PC-3 (cell line): Measurements from ENCODE around the gene SULT1B1. TPM values are rescaled to one million over a fixed set of nuclear protein-coding genes. Genes with fewer than 3 reads are reported as not detected.

Source experiments
- ATAC-seq: fragments of 200-7000 bp; cut with Tn5 transposase; 2 replicates; pipeline ENCODE4 v1.9.1; 2020; ENCODE audit warnings: mild to moderate bottlenecking, moderate library complexity
- BruUV-seq: library from RNA; stranded (reverse); fragments of 400-500 nt; replicated peaks from 2 replicates; lab custom pipeline; 2021; lab: Mats Ljungman, UMichigan
- CTCF ChIA-PET: fragments of 300-600 bp; sonication (Branson Sonifier 250); formaldehyde crosslinking; loops from one replicate; lab custom pipeline; 2022; ENCODE audit warnings: antibody characterized with exemption; lab: Charles Lee
- POLR2A ChIA-PET: fragments of 300-600 bp; sonication (Branson Sonifier 250); formaldehyde crosslinking; loops from one replicate; lab custom pipeline; 2022; ENCODE audit warnings: antibody characterized with exemption; ENCODE audit not compliant: unreplicated experiment; lab: Charles Lee
- DNase-seq: peaks from one replicate; pipeline ENCODE4 v3.0.0-alpha.2; 2015
- H2AFZ ChIP-seq: fragments of 300-600 bp; sonication (generic); 2 replicates; pipeline ENCODE4 v1.6.0; 2016; ENCODE audit warnings: antibody characterized with exemption, low read length
- H3F3A ChIP-seq: fragments of 300-600 bp; sonication (generic); one replicate; pipeline ENCODE4 v1.6.0; 2017; ENCODE audit warnings: antibody characterized with exemption, low read length, control low read depth, mild to moderate bottlenecking; ENCODE audit not compliant: unreplicated experiment
- H3K27ac ChIP-seq: fragments of 300-600 bp; sonication (generic); 2 replicates; pipeline ENCODE4 v1.5.1; 2016; ENCODE audit warnings: mild to moderate bottlenecking, low read length
- H3K27me3 ChIP-seq: fragments of 300-600 bp; sonication (generic); 2 replicates; pipeline ENCODE4 v1.6.1; 2016; ENCODE audit warnings: low read length, mixed read lengths
- H3K36me3 ChIP-seq: fragments of 300-600 bp; sonication (generic); 2 replicates; pipeline ENCODE4 v1.6.1; 2016; ENCODE audit warnings: low read depth, mixed run types, low read length, mixed read lengths
- H3K4me1 ChIP-seq: fragments of 300-600 bp; sonication (generic); 2 replicates; pipeline ENCODE4 v1.5.1; 2016; ENCODE audit warnings: low read length; ENCODE audit not compliant: insufficient read depth
- H3K4me2 ChIP-seq: fragments of 300-600 bp; sonication (generic); 2 replicates; pipeline ENCODE4 v1.6.0; 2016; ENCODE audit warnings: low read length
- H3K4me3 ChIP-seq: fragments of 300-600 bp; sonication (generic); 2 replicates; pipeline ENCODE4 v1.5.1; 2016; ENCODE audit warnings: mild to moderate bottlenecking, low read length, mixed read lengths
- H3K79me2 ChIP-seq: fragments of 300-600 bp; sonication (generic); 2 replicates; pipeline ENCODE4 v1.6.1; 2017; ENCODE audit warnings: low read length, mixed read lengths
- H3K9ac ChIP-seq: fragments of 300-600 bp; sonication (generic); 2 replicates; pipeline ENCODE4 v1.6.0; 2016; ENCODE audit warnings: mild to moderate bottlenecking, low read length
- H3K9me2 ChIP-seq: fragments of 300-600 bp; sonication (generic); replicated peaks from 2 replicates; pipeline ENCODE4 v1.6.1; 2016; ENCODE audit warnings: mixed run types, low read length, mixed read lengths
- H3K9me3 ChIP-seq: fragments of 300-600 bp; sonication (generic); 2 replicates; pipeline ENCODE4 v1.6.1; 2016; ENCODE audit warnings: low read length, mixed read lengths
- H4K20me1 ChIP-seq: fragments of 300-600 bp; sonication (generic); 2 replicates; pipeline ENCODE4 v1.6.1; 2016; ENCODE audit warnings: low read length, mixed read lengths
- CTCF ChIP-seq: fragments of 300-600 bp; sonication (generic); conservative IDR thresholded peaks from 2 replicates; pipeline ENCODE4 v1.5.1; 2017; ENCODE audit warnings: antibody characterized with exemption, low read depth, mild to moderate bottlenecking, low read length
- EZH2 ChIP-seq: fragments of 300-600 bp; sonication (generic); IDR thresholded peaks from one replicate; pipeline ENCODE4 v1.6.1; 2017; ENCODE audit warnings: antibody characterized with exemption, mild to moderate bottlenecking, low read length; ENCODE audit not compliant: unreplicated experiment
- EZH2phosphoT487 ChIP-seq: fragments of 300-600 bp; sonication (generic); IDR thresholded peaks from 2 replicates; pipeline ENCODE4 v1.6.1; 2018; ENCODE audit warnings: mild to moderate bottlenecking, antibody characterized with exemption, low read length, borderline replicate concordance
- intact Hi-C: fragments of 100-400 bp; cut with micrococcal nuclease; formaldehyde crosslinking; loops from 2 replicates; pipeline ENCODE4 v1.9.0; 2023
- total RNA-seq: library from RNA; depleted of rRNA; stranded (reverse); fragments of >200 nt; gene quantifications from 2 replicates; pipeline ENCODE4 v1.2.3, GENCODE V29; 2014

Gene SULT1B1
- total RNA-seq, 1 experiment from 2014 or later: 0.04 TPM

- no peaks in the 10 kb centered on the region for H4K20me1 ChIP-seq
- H3K4me3 ChIP-seq: no peak overlapping the region
- H3F3A ChIP-seq: peaks cover 1% of the 10 kb centered on the region
- no peak overlapping the region for H3K27ac ChIP-seq
- no peaks in the 10 kb centered on the region for H3K9me2 ChIP-seq
- intact Hi-C loops: no loop called here
- H2AFZ ChIP-seq: no peak overlapping the region
- H3K9me3 ChIP-seq: no peaks in the 10 kb centered on the region
- CTCF ChIA-PET: no interaction called here
- POLR2A ChIA-PET: no interaction called here
- no peaks in the 10 kb centered on the region for H3K36me3 ChIP-seq
- no peaks in the 10 kb centered on the region for H3K27me3 ChIP-seq
- no peaks in the 10 kb centered on the region for H3K79me2 ChIP-seq
- peaks cover 7% of the 10 kb centered on the region for H3K4me1 ChIP-seq
- H3K9ac ChIP-seq: no peak overlapping the region
- no TSS peak for BruUV-seq
- DNase-seq (no peak), ATAC-seq (no peak)
- H3K4me2 ChIP-seq: no peak overlapping the region
- TF ChIP-seq EZH2phosphoT487 (no peak), CTCF (no peak), EZH2 (no peak)
Observed at GRCh38 chr4:69742596-69742995, 17.8 kb downstream of the SULT1B1 start.

GRCh38 chr4:69738872-69739271, 21.5 kb downstream of the SULT1B1 start:
- H3K79me2 ChIP-seq: no peaks in the 10 kb centered on the region
- intact Hi-C loops: no loop called here
- H3K9me3 ChIP-seq: no peaks in the 10 kb centered on the region
- H3F3A ChIP-seq: no peaks in the 10 kb centered on the region
- peaks cover 6% of the 10 kb centered on the region; the same call in 1 of the 2 replicates for H3K4me1 ChIP-seq
- no peak overlapping the region for H3K9ac ChIP-seq
- H3K4me3 ChIP-seq: no peak overlapping the region
- H3K27me3 ChIP-seq: no peaks in the 10 kb centered on the region
- CTCF ChIA-PET: no interaction called here
- DNase-seq (no peak), ATAC-seq (no peak)
- H3K9me2 ChIP-seq: no peaks in the 10 kb centered on the region
- no peak overlapping the region for H2AFZ ChIP-seq
- H4K20me1 ChIP-seq: no peaks in the 10 kb centered on the region
- TF ChIP-seq EZH2 (no peak), CTCF (no peak), EZH2phosphoT487 (no peak)
- no peak overlapping the region for H3K4me2 ChIP-seq
- no TSS peak for BruUV-seq
- no peak overlapping the region for H3K27ac ChIP-seq
- POLR2A ChIA-PET: no interaction called here
- no peaks in the 10 kb centered on the region for H3K36me3 ChIP-seq

GRCh38 chr4:69735119-69735518, 25.3 kb downstream of the SULT1B1 start:
- Histone ChIP-seq H3K36me3 (no peaks in the 10 kb centered on the region), H2AFZ (peak overlapping the region; percentile 59), H3K79me2 (no peaks in the 10 kb centered on the region), H3K9me3 (no peaks in the 10 kb centered on the region), H3K27me3 (no peaks in the 10 kb centered on the region), H3K4me1 (peaks cover 6% of the 10 kb centered on the region; the same call in 1 of the 2 replicates), H3K27ac (no peak overlapping the region), H3K4me3 (no peak overlapping the region), H3K9me2 (no peaks in the 10 kb centered on the region), H3K9ac (no peak overlapping the region), H3K4me2 (0 out of 2 replicates have a peak overlapping the region, but pooled peaks have one; percentile 20), H3F3A (no peaks in the 10 kb centered on the region), H4K20me1 (no peaks in the 10 kb centered on the region)
- intact Hi-C loops: no loop called here
- ATAC-seq (no peak), DNase-seq (peak; percentile 50)
- BruUV-seq: no TSS peak
- POLR2A ChIA-PET: no interaction called here
- TF ChIP-seq EZH2 (no peak), CTCF (no peak), EZH2phosphoT487 (no peak)
- CTCF ChIA-PET: no interaction called here
